K562 (cell line): ENCODE results near the gene PCDHGA7. TPM values are rescaled to one million over a fixed set of nuclear protein-coding genes. Genes with fewer than 3 reads are reported as not detected.

ENCODE experiments used
- ATAC-seq: fragments of 200-7000 bp; cut with Tn5 transposase; 3 replicates; pipeline ENCODE4 v1.9.1; 2020; ENCODE audit warnings: moderate library complexity
- BruUV-seq: library from RNA; stranded (reverse); fragments of 400-500 nt; replicated peaks from 2 replicates; lab custom pipeline; 2021; lab: Mats Ljungman, UMichigan
- CTCF ChIA-PET: fragments of 300-600 bp; formaldehyde crosslinking; extraction: SDS; loops from one replicate; lab custom pipeline; 2021; ENCODE audit warnings: low intra/inter-chr PET ratio; lab: Yijun Ruan, JAX
- POLR2A ChIA-PET: fragments of 300-600, 350-650 bp; sonication (Branson Sonifier 250); formaldehyde crosslinking; extraction: SDS; loops from one replicate; lab custom pipeline; 2021; ENCODE audit warnings: antibody characterized with exemption, inconsistent platforms; lab: Yijun Ruan, JAX
- DNase-seq, 4 experiments: peaks; one replicate each; pipeline versions ENCODE4 v3.0.0 to v3.0.0-alpha.2; 2011 to 2018; ENCODE audit warnings: low spot score in 3 of 4, mixed read lengths in 3 of 4; ENCODE audit errors: extremely low read depth in 1 of 4
- FAIRE-seq: peaks from 2 replicates; lab custom pipeline; 2011; peaks lifted over from hg19 to GRCh38; lab: Jason Lieb, UNC
- H2AFZ ChIP-seq: 2 replicates; pipeline ENCODE4 v1.6.0; 2011; ENCODE audit warnings: low read depth, low read length, control low read depth, inconsistent platforms
- H3K27ac ChIP-seq: fragments of 200-600 bp; 3 replicates; pipeline ENCODE4 v1.8.0; 2011; ENCODE audit warnings: low read depth, mild to moderate bottlenecking, control low read depth, inconsistent platforms, low read length, moderate library complexity, mixed read lengths; ENCODE audit errors: extremely low read depth
- H3K27me3 ChIP-seq, 2 experiments: fragments of 300-600 bp in 1 of 2; 2 replicates in 1 of 2; 3 replicates in 1 of 2; pipeline versions ENCODE4 v1.6.0 to v1.8.0; 2011; ENCODE audit warnings: inconsistent platforms in 2 of 2, low read length in 2 of 2, mild to moderate bottlenecking in 1 of 2, mixed read lengths in 1 of 2, moderate library complexity in 1 of 2; ENCODE audit not compliant: control insufficient read depth in 2 of 2, insufficient read depth in 2 of 2
- H3K36me3 ChIP-seq: fragments of 300-600 bp; 3 replicates; pipeline ENCODE4 v1.8.0; 2011; ENCODE audit warnings: mild to moderate bottlenecking, low read length, inconsistent platforms; ENCODE audit not compliant: control insufficient read depth, insufficient read depth
- H3K4me1 ChIP-seq, 2 experiments: fragments of 200-600 bp in 1 of 2; replicated peaks in 1 of 2; 2 replicates in 1 of 2; 3 replicates in 1 of 2; pipeline versions ENCODE4 v1.5.1 to v1.8.0; 2011; ENCODE audit warnings: inconsistent platforms in 2 of 2, low read length in 2 of 2, mild to moderate bottlenecking in 1 of 2, mixed read lengths in 1 of 2, moderate library complexity in 1 of 2; ENCODE audit not compliant: control insufficient read depth in 2 of 2, insufficient read depth in 2 of 2
- H3K4me2 ChIP-seq: 2 replicates; pipeline ENCODE4 v1.6.1; 2011; ENCODE audit warnings: low read length, control low read depth, inconsistent platforms, mixed read lengths; ENCODE audit not compliant: insufficient read depth
- H3K4me3 ChIP-seq: fragments of 200-600 bp; sonication (generic), shearing (Covaris generic); 2 replicates; pipeline ENCODE4 v1.5.1; 2016; ENCODE audit warnings: control low read depth, inconsistent platforms
- H3K79me2 ChIP-seq: fragments of 200-600 bp; 3 replicates; pipeline ENCODE4 v1.8.0; 2011; ENCODE audit warnings: low read length, inconsistent platforms; ENCODE audit not compliant: control insufficient read depth, insufficient read depth
- H3K9ac ChIP-seq, 2 experiments: 2 replicates each; pipeline versions ENCODE4 v1.6.0 to v1.6.1; 2011; ENCODE audit warnings: low read depth in 2 of 2, low read length in 2 of 2, control low read depth in 1 of 2, inconsistent platforms in 1 of 2, mild to moderate bottlenecking in 1 of 2, mixed read lengths in 1 of 2; ENCODE audit not compliant: insufficient read depth in 1 of 2
- H3K9me1 ChIP-seq: one replicate; pipeline ENCODE4 v1.6.0; 2011; ENCODE audit warnings: inconsistent platforms, mild to moderate bottlenecking, low read length, moderate library complexity; ENCODE audit not compliant: control insufficient read depth, insufficient read depth
- H3K9me3 ChIP-seq: replicated peaks from 2 replicates; pipeline ENCODE4 v1.5.1; 2011; ENCODE audit warnings: low read depth, low read length, inconsistent platforms; ENCODE audit not compliant: control insufficient read depth, insufficient read depth
- H4K20me1 ChIP-seq: replicated peaks from 2 replicates; pipeline ENCODE4 v1.6.1; 2011; ENCODE audit warnings: low read length, inconsistent platforms, mixed read lengths; ENCODE audit not compliant: control insufficient read depth, insufficient read depth
- CBX1 ChIP-seq: sonication (generic); IDR thresholded peaks from 2 replicates; pipeline ENCODE4 v1.6.1; 2016; ENCODE audit warnings: antibody characterized with exemption, low read depth, mild to moderate bottlenecking
- HIVEP1 ChIP-seq: fragments of 250-450 bp; sonication (Bioruptor Pico); IDR thresholded peaks from 2 replicates; pipeline ENCODE4 v1.4.0; 2020; ENCODE audit warnings: mild to moderate bottlenecking
- NFE2L1 ChIP-seq: fragments of 450-650 bp; IDR thresholded peaks from 2 replicates; pipeline ENCODE4 v1.6.1; 2016; ENCODE audit warnings: missing genetic modification characterization, low read depth, mild to moderate bottlenecking, missing compliant biosample characterization, moderate library complexity, borderline replicate concordance
- PHF8 ChIP-seq: fragments of 200-600 bp; sonication (generic); IDR thresholded peaks from 2 replicates; pipeline ENCODE4 v1.6.1; 2012; ENCODE audit warnings: mixed run types, mild to moderate bottlenecking, inconsistent platforms, low read length, moderate library complexity, borderline replicate concordance
- SIRT6 ChIP-seq: IDR thresholded peaks from one replicate; pipeline ENCODE4 v1.6.1; 2012; ENCODE audit warnings: low read depth, mild to moderate bottlenecking, control low read depth, inconsistent platforms, low read length, moderate library complexity
- U2AF2 ChIP-seq: fragments of 200-400 bp; formaldehyde crosslinking; optimal IDR thresholded peaks from 2 replicates; pipeline ENCODE3; 2017; ENCODE audit warnings: low read depth, mild to moderate bottlenecking, low read length
- ZC3H8 ChIP-seq: fragments of 450-650 bp; IDR thresholded peaks from 2 replicates; pipeline ENCODE4 v1.6.1; 2017
- ZNF224 ChIP-seq: sonication (generic); formaldehyde crosslinking; IDR thresholded peaks from 2 replicates; pipeline ENCODE4 v1.8.0; 2022; ENCODE audit warnings: mild to moderate bottlenecking, missing genetic modification reagents
- WGBS: fragments of 100-300 bp; shearing (Covaris generic); methylation state at CpG from one replicate; pipeline ENCODE4 v1.1.6; 2016; ENCODE audit warnings: low coverage, mixed read lengths; ENCODE audit not compliant: insufficient coverage; ENCODE audit errors: missing lambda C conversion rate; 5-methylcytosine and 5-hydroxymethylcytosine counted together
- in situ Hi-C: fragments of 300-500 bp; cut with MboI; formaldehyde crosslinking; loops from 4 replicates; pipeline ENCODE4 v1.15.0; 2018; ENCODE audit warnings: inconsistent platforms, mixed read lengths
- intact Hi-C: fragments of 100-400 bp; cut with micrococcal nuclease; formaldehyde crosslinking; loops from 2 replicates; pipeline ENCODE4 v1.14.2; 2022
- polyA plus RNA-seq, 8 experiments: library from polyadenylated mRNA; depleted of rRNA in 4 of 8; stranded (reverse) in 5 of 8; unstranded in 3 of 8; fragments of >200 nt; fragmentation: Nextera tagmentation in 2 of 8; fragmentation: Illumina TruSeq in 1 of 8; extraction: Ambion mirVana in 2 of 8; extraction: Trizol in 1 of 8; gene quantifications; 2 replicates each; pipeline versions ENCODE4 v1.2.1 to v1.2.3, GENCODE V29; 2011 to 2014; ENCODE audit warnings: inconsistent platforms in 1 of 8, missing spikeins in 1 of 8
- total RNA-seq, 7 experiments: library from RNA; depleted of rRNA in 6 of 7; stranded (reverse); fragments of >200 nt in 6 of 7; fragmentation: Illumina TruSeq in 2 of 7; extraction: Trizol in 2 of 7; gene quantifications; 2 replicates each; pipeline versions ENCODE4 v1.2.1 to v1.2.3, GENCODE V29; 2011 to 2021; ENCODE audit warnings: low replicate concordance in 1 of 7
- TF ChIP-seq, protein P1 (sequence below), 2 experiments: fragments of 450-650 bp; formaldehyde crosslinking in 1 of 2; IDR thresholded peaks; 2 replicates each; pipeline versions ENCODE4 v1.4.0 to v1.6.1; 2014 to 2020; ENCODE audit warnings: mild to moderate bottlenecking in 2 of 2, borderline replicate concordance in 1 of 2, low read depth in 1 of 2

Gene PCDHGA7
- total and polyA plus RNA-seq, 9 of the 15 experiments (the other 6 are each of a cell fraction or from before 2014, with no cell fraction given) = 0.03 to 0.11 (median 0.06) TPM; not detected in 5

DNA sequence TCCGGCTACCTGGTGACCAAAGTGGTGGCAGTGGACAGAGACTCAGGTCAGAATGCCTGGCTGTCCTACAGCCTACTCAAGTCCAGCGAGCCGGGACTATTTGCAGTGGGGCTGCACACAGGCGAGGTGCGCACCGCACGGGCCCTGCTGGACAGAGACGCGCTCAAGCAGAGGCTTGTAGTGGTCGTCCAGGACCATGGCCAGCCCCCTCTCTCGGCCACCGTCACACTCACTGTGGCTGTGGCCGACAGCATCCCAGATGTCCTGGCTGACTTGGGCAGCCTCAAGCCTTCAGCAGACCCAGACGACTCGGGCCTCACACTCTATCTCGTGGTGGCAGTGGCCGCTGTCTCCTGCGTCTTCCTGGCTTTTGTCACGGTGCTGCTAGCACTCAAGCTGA is 25.6 kb upstream of the PCDHGA7 start:
- intact Hi-C loops (no loop called here), in situ Hi-C loops (no loop called here)
- Histone ChIP-seq H3K27me3 (peaks cover 0 to 18% of the 10 kb centered on the region in 2 experiments; a peak in 2 of 5 replicates), H2AFZ (no peak overlapping the region), H3K4me2 (no peak overlapping the region), H3K4me1 (peaks cover 3 to 12% of the 10 kb centered on the region in 2 experiments; a peak in 3 of 5 replicates), H3K9me3 (no peaks in the 10 kb centered on the region; the same call in 1 of the 2 replicates), H3K27ac (no peak overlapping the region), H3K9ac (no peak overlapping the region; a peak in 1 of 4 replicates), H3K36me3 (no peaks in the 10 kb centered on the region), H4K20me1 (no peaks in the 10 kb centered on the region), H3K4me3 (no peak overlapping the region), H3K9me1 (no peaks in the 10 kb centered on the region), H3K79me2 (no peaks in the 10 kb centered on the region)
- ATAC-seq = peak; percentile 50
- FAIRE-seq = no peak
- DNase-seq = no peak
- ChIA-PET POLR2A (no interaction called here), CTCF (no interaction called here)
- 7% methylated on average over 19 of the region's 19 CpGs for WGBS
- no TSS peak for BruUV-seq
- TF ChIP-seq ZC3H8 (no peak), NFE2L1 (tag) (no peak), SIRT6 (no peak), U2AF2 (no peak), CBX1 (no peak), HIVEP1 (no peak), PHF8 (no peak), ZNF224 (CRISPR knock-in tag) (no peak)
- TF ChIP-seq, protein P1, sequence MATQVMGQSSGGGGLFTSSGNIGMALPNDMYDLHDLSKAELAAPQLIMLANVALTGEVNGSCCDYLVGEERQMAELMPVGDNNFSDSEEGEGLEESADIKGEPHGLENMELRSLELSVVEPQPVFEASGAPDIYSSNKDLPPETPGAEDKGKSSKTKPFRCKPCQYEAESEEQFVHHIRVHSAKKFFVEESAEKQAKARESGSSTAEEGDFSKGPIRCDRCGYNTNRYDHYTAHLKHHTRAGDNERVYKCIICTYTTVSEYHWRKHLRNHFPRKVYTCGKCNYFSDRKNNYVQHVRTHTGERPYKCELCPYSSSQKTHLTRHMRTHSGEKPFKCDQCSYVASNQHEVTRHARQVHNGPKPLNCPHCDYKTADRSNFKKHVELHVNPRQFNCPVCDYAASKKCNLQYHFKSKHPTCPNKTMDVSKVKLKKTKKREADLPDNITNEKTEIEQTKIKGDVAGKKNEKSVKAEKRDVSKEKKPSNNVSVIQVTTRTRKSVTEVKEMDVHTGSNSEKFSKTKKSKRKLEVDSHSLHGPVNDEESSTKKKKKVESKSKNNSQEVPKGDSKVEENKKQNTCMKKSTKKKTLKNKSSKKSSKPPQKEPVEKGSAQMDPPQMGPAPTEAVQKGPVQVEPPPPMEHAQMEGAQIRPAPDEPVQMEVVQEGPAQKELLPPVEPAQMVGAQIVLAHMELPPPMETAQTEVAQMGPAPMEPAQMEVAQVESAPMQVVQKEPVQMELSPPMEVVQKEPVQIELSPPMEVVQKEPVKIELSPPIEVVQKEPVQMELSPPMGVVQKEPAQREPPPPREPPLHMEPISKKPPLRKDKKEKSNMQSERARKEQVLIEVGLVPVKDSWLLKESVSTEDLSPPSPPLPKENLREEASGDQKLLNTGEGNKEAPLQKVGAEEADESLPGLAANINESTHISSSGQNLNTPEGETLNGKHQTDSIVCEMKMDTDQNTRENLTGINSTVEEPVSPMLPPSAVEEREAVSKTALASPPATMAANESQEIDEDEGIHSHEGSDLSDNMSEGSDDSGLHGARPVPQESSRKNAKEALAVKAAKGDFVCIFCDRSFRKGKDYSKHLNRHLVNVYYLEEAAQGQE (IDR thresholded peaks at IDR 0.05; ENCODE audit: borderline replicate concordance) = peak; percentile 76
- TF ChIP-seq, protein P1 (CRISPR knock-in tag; IDR thresholded peaks at IDR 0.05; ENCODE audit: low read depth) = 0 out of 2 replicates have a peak, but pooled peaks have one; percentile 44
